Activated CD8-positive, alpha-beta memory T cell treated with anti-CD3 and anti-CD28 coated beads, Interleukin-2, amount 50 U/mL, for 48 hours (primary cell): ENCODE results near the gene LSM8.
"Not testable (repeated sequence)": the region's sequence is repeated elsewhere in the genome, so short reads cannot be mapped to it uniquely, and the experiment has no call there.

Experiments used
- DNase-seq: peaks from one replicate; pipeline ENCODE4 v3.0.0-alpha.2; 2020

LSM8 gene

DNA sequence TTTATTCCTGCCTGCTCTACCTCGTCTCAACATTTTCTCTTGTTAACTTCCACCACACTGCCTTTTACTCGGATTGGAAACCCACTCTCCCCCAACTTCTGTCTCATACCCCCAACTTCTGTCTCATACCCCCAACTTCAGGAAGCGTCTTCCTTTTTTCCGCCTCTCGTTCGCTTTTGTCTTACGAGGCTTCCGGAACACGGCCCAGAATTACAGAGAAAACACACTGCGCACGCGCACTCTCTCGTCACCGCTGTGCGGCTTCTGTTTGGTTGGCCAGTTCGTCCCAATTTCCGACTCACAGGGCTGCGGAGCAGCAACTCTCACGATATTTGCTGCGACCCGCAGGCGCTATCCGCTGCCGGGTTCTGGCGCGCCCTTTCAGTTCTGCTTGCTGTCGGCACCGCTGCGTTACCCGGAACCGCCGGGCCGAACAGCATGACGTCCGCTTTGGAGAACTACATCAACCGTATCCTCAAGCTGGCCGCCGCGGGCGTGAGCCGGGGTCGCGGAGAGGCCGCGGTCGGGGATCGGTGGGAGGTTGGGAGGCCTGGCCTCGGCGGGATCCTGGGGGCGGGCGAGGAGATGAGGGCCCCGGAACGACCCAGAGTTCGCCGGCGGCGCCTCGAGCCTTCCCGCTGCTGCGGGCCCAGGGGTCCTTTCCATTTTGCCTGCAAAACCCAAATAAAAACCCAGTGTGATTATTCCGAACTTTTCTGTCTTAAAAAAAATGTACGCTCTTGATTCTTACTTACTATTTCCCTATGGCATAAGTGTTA is at the start of gene LSM8:
LSM8 (plus strand) TSS at position 379 of the 779 bp plus-strand sequence; CDS start at position 439, 60 bp downstream.
- DNase-seq: peak; percentile 97

GRCh38 chr7:118134420-118134819 is 49.5 kb upstream of the LSM8 start:
- not testable (repeated sequence) for DNase-seq

- DNase-seq: no peak
Observed at GRCh38 chr7:118140468-118140867, 43.5 kb upstream of the LSM8 start.

GRCh38 chr7:118142012-118142411 is 42.0 kb upstream of the LSM8 start:
- no peak for DNase-seq

- DNase-seq: no peak
Observed at GRCh38 chr7:118148930-118149329, 35.0 kb upstream of the LSM8 start.

DNA sequence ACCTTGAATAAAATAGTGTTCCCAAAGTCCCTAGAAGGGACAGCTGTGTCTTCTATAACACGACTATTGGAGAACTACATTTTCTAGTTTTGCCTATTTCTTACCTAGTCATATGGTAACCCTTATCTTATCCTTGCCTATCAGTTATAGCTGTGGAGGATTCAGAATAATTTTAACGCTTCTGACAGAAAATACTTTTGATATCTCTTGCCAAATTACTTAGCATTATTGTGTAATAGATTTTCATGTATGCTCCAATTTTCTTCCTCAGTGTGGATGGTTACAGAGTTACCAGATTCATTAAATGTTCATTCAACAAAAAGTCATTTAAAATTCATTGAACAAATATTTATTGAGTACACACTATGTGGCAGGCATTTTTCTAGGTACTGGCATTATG is 34.6 kb upstream of the LSM8 start:
- no peak for DNase-seq

DNA sequence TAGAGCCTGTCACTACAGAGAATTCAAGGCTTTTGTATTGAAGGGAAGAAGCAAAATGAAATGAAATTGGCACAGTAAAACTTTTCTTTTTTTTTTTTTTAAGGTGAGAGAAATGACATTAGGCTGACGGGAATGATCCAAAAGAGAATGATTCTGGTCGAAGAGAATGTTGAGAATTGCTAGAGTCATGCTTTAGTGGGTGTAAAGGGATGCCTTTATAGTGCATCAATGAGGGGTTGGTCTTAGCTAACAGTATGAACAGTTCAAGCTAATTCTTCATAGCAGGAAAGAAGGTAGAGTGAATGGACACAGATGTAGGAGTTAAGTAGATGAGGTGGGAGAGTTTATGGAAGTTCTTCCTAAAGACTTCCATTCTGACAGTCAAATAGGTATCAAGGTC is 32.3 kb upstream of the LSM8 start:
- DNase-seq: no peak

DNA sequence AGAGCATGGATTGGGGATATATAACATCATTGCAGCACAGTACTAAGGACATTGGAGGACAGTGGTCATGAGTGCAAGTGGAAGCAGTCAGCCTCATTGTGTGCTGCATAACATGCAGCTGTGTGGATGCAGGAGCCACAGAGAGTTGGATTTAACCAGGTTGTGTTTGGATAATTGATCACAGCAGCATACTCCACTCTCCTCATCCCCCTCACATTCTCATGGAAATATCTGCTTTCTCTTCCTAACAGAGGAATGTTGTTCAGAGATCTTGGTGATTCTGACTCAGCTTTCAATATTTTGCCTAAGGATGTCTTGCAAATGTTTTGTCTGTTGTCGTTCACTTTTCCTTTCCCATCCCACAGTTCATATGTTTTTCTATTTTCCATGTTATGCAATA is 31.8 kb upstream of the LSM8 start:
- no peak for DNase-seq

- no peak for DNase-seq
Observed at GRCh38 chr7:118152654-118153053, 31.3 kb upstream of the LSM8 start.

GRCh38 chr7:118153551-118154177 is 30.3 kb upstream of the LSM8 start:
- no peak for DNase-seq

DNA sequence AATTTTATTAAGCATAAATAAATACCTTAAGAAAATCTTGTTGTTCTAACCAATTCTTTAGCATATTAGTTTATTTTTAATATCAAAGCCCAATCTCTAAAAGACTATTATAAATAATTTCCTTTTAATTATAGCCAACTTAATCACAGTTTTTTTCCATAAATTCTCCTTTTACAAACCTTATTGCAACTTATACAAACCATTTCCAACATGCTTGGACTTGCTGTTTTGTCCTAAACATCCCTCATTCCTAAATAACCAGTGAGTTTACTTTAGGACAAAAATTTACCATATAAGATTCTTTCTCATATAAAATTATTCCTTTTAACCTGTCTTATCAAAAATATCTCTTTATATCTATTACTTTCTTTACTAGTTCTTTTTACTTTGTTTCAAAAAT is 25.2 kb upstream of the LSM8 start:
- no peak for DNase-seq

GRCh38 chr7:118169146-118169545 is 14.8 kb upstream of the LSM8 start:
- DNase-seq: no peak

DNA sequence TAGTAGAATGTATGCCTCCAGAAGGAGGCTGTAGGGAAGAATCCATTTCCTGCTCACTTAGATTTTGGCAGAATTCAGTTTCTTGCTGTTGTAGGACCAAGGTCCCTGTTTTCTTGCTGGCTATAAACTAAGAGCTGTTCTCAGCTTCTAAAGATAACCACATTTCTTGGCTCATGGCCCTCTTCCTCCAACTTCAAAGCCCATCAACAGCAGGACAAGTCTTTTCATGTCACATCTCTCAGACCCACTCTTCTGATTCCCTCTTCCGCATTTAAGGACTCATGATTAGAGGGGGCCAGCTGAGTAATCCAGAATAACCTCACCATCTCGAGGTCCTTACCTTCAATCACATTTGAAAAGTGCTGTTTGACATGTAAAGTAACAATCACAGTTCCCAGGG is 8.2 kb upstream of the LSM8 start:
- DNase-seq: no peak

DNA sequence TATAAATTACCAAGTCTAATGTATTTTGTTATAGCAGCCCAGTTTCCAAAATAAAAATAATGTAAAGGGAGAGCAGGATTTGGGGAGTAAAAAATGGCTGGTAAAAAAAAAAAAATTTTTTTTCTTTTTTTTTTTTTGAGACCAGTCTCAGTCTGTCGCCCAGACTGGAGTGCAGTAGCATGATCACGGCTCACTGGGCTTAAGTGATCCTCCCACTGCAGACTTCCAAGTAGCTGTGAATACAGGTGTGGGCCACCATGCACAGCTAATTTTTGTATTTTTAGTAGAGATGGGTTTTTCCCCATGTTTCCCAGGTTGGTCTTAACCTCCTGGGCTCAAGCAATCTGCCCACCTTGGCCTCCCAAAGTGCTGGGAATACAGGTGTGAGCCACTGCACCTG is 4.8 kb upstream of the LSM8 start:
- DNase-seq: no peak

GRCh38 chr7:118182593-118183427 is 1.2 kb upstream of the LSM8 start:
- no peak for DNase-seq

GRCh38 chr7:118183428-118183785 is 557 bp upstream of the LSM8 start:
- no peak for DNase-seq

- DNase-seq: no peak
Observed at GRCh38 chr7:118184565-118184940, 589 bp downstream of the LSM8 start.

DNA sequence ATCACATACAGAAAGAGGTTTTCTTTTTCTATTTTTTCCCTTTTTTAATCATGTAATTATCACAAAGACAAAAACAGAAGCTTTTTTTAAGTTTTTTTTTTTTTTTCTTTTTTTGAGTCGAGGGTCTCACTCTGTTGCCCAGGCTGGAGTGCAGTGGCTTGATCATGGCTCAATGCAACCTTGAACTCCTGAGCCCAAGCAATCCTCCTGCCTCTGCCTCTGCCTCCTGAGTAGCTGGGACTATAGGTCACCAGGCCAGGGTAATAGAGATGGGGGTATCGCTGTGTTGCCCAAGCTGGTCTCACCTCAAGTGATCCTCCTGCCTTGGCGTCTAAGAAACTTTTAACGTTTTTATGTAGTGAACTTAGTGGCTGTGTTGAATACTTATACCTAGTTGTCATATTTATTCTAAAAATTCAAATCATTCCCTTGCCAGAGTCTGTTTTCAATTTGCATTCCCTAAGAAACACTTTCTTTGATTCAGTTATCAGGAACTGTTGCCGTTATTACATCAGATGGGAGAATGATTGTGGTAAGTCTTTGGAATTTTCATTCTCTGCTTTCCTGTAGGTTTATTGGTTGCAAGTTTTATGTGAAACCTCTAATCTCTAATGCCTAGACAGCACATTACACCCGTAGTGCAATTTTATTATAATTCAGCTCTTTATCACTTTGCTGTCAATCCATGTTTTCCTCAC is 1.3 kb downstream of the LSM8 start:
- DNase-seq: no peak

- DNase-seq: no peak
Observed at GRCh38 chr7:118186501-118186900, 2.5 kb downstream of the LSM8 start.

- no peak for DNase-seq
Observed at GRCh38 chr7:118194571-118194970, 10.6 kb downstream of the LSM8 start.

DNA sequence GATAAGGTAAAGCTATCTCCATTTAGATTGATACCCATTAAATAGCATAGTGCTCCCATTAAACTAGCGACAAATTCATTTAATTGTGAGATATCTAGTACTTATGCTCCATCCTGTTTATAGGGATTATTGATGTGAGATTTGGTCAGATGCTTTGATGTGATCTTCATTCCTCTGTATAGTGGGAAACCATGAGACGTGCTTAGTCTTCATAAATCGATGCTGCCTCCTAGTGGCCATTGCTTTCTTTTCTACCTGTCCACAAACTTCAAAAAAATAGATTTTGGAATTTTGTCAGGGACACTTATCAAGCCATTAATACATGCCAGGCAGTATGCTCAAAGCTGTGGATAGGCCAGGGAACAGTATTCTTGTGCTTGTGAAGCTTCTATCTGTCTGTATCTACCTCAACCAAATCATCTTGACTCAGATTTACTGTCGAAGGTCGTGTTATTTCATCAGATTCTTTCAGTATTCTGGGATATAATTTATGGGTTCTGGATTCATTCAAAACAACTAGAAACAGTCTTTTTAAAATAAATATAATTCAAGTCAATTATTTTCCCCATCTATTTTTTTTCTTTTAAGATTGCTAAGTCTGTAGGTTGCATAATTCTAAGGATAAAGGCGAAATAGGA is 12.0 kb downstream of the LSM8 start:
- DNase-seq: no peak

GRCh38 chr7:118202061-118202460 is 18.1 kb downstream of the LSM8 start:
- no peak for DNase-seq
